Neural cell (in vitro differentiated cells): Measurements from ENCODE around the gene ANKRD44. TPM values are rescaled to one million over a fixed set of nuclear protein-coding genes. Genes with fewer than 3 reads are reported as not detected.

Source experiments
- H2AFZ ChIP-seq: fragments of 200-600, 300-800 bp; sonication (generic), shearing (Covaris generic); 2 replicates; pipeline ENCODE4 v1.6.0; 2014; ENCODE audit warnings: low read depth, mild to moderate bottlenecking, antibody characterized with exemption, low read length, moderate library complexity
- H3F3A ChIP-seq: fragments of 200-600 bp; shearing (Covaris generic); 2 replicates; pipeline ENCODE4 v1.6.1; 2016; ENCODE audit warnings: mild to moderate bottlenecking, moderate library complexity, mixed read lengths, antibody characterized with exemption, low read length; ENCODE audit not compliant: insufficient read depth, poor library complexity, severe bottlenecking
- H3K27ac ChIP-seq: fragments of 200-600, 300-800 bp; sonication (generic), shearing (Covaris generic); 2 replicates; pipeline ENCODE4 v1.5.1; 2014; ENCODE audit warnings: mild to moderate bottlenecking, low read length, moderate library complexity
- H3K27me3 ChIP-seq: fragments of 300-800, 200-600 bp; sonication (generic), shearing (Covaris generic); 2 replicates; pipeline ENCODE4 v1.6.0; 2014; ENCODE audit warnings: mild to moderate bottlenecking, low read depth, low read length, moderate library complexity; ENCODE audit not compliant: insufficient read depth
- H3K36me3 ChIP-seq: fragments of 300-800, 200-600 bp; sonication (generic), shearing (Covaris generic); 2 replicates; pipeline ENCODE4 v1.5.1; 2014; ENCODE audit warnings: mild to moderate bottlenecking, antibody characterized with exemption, low read length, moderate library complexity; ENCODE audit not compliant: insufficient read depth
- H3K4me2 ChIP-seq: fragments of 300-800, 200-600 bp; sonication (generic), shearing (Covaris generic); 2 replicates; pipeline ENCODE4 v1.6.0; 2014; ENCODE audit warnings: mild to moderate bottlenecking, low read length
- H3K4me3 ChIP-seq: fragments of 300-800, 200-600 bp; sonication (generic), shearing (Covaris generic); 2 replicates; pipeline ENCODE4 v1.5.1; 2014; ENCODE audit warnings: mild to moderate bottlenecking, low read length, moderate library complexity
- H3K79me2 ChIP-seq: fragments of 200-600 bp; shearing (Covaris generic); replicated peaks from 2 replicates; pipeline ENCODE4 v1.6.0; 2014; ENCODE audit warnings: mild to moderate bottlenecking, low read length, moderate library complexity; ENCODE audit not compliant: insufficient read depth
- H3K9ac ChIP-seq: fragments of 300-800, 200-600 bp; sonication (generic), shearing (Covaris generic); 2 replicates; pipeline ENCODE4 v1.6.1; 2016; ENCODE audit warnings: mild to moderate bottlenecking, low read length, mixed read lengths
- H3K9me2 ChIP-seq: fragments of 200-600 bp; shearing (Covaris generic); 2 replicates; pipeline ENCODE4 v1.6.1; 2016; ENCODE audit warnings: mild to moderate bottlenecking, low read length, mixed read lengths; ENCODE audit not compliant: insufficient read depth
- H3K9me3 ChIP-seq: fragments of 200-600, 300-800 bp; sonication (generic), shearing (Covaris generic); 2 replicates; pipeline ENCODE4 v1.6.1; 2016; ENCODE audit warnings: mild to moderate bottlenecking, mixed run types, low read length, moderate library complexity, mixed read lengths
- H4K20me1 ChIP-seq: fragments of 200-600 bp; shearing (Covaris generic); 2 replicates; pipeline ENCODE4 v1.6.1; 2016; ENCODE audit warnings: mild to moderate bottlenecking, mixed run types; ENCODE audit not compliant: insufficient read depth
- CTCF ChIP-seq: fragments of 450-650 bp; IDR thresholded peaks from 2 replicates; pipeline ENCODE4 v1.5.1; 2014; ENCODE audit warnings: antibody characterized with exemption, mild to moderate bottlenecking, moderate library complexity; ENCODE audit not compliant: poor library complexity, severe bottlenecking
- EP300 ChIP-seq: fragments of 450-650 bp; conservative IDR thresholded peaks from 2 replicates; pipeline ENCODE4 v1.6.1; 2014; ENCODE audit warnings: antibody characterized with exemption, mild to moderate bottlenecking, moderate library complexity; ENCODE audit not compliant: poor library complexity, severe bottlenecking
- EZH2 ChIP-seq: fragments of 200-600, 300-800 bp; shearing (Covaris generic), sonication (generic); IDR thresholded peaks from 2 replicates; pipeline ENCODE4 v1.6.1; 2014; ENCODE audit warnings: antibody characterized with exemption, low read length, borderline replicate concordance, mild to moderate bottlenecking; ENCODE audit not compliant: insufficient read depth, poor library complexity, severe bottlenecking
- MXI1 ChIP-seq: fragments of 450-650 bp; conservative IDR thresholded peaks from 2 replicates; pipeline ENCODE4 v1.6.1; 2014; ENCODE audit warnings: antibody characterized with exemption, mild to moderate bottlenecking; ENCODE audit not compliant: poor library complexity, severe bottlenecking
- POLR2AphosphoS5 ChIP-seq: IDR thresholded peaks from 2 replicates; pipeline ENCODE4 v1.6.1; 2012
- RAD21 ChIP-seq: fragments of 450-650 bp; conservative IDR thresholded peaks from 2 replicates; pipeline ENCODE4 v1.6.1; 2014; ENCODE audit warnings: antibody characterized with exemption, mild to moderate bottlenecking, moderate library complexity
- REST ChIP-seq: IDR thresholded peaks from 2 replicates; pipeline ENCODE4 v1.6.1; 2012; ENCODE audit warnings: borderline replicate concordance
- SMC3 ChIP-seq: fragments of 450-650 bp; conservative IDR thresholded peaks from 2 replicates; pipeline ENCODE4 v1.6.1; 2014; ENCODE audit warnings: antibody characterized with exemption, mild to moderate bottlenecking, moderate library complexity; ENCODE audit not compliant: poor library complexity
- TAF1 ChIP-seq: IDR thresholded peaks from 2 replicates; pipeline ENCODE4 v1.6.1; 2012; ENCODE audit warnings: low read depth
- polyA plus RNA-seq: library from polyadenylated mRNA; depleted of rRNA; stranded (reverse); fragments of >200 nt; gene quantifications from 2 replicates; pipeline ENCODE4 v1.2.3, GENCODE V29; 2014

The ANKRD44 gene
- polyA plus RNA-seq, 1 donor from 2014 or later = 94.3 TPM

GRCh38 chr2:197126630-197127352 is 183.8 kb downstream of the ANKRD44 start:
- Histone ChIP-seq H3K36me3 (no peaks in the 10 kb centered on the region), H3K9ac (no peak overlapping the region), H3K79me2 (no peaks in the 10 kb centered on the region)

More at GRCh38 chr2:197126630-197127352, 183.8 kb downstream of the ANKRD44 start:
- no peaks in the 10 kb centered on the region for H3F3A ChIP-seq
- no peak overlapping the region for H3K4me3 ChIP-seq
- no peaks in the 10 kb centered on the region for H3K27me3 ChIP-seq
- H4K20me1 ChIP-seq = no peaks in the 10 kb centered on the region
- no peak overlapping the region for H3K27ac ChIP-seq
- no peak overlapping the region for H2AFZ ChIP-seq
- no peak overlapping the region for H3K4me2 ChIP-seq
- TF ChIP-seq REST (no peak), EP300 (no peak), TAF1 (no peak), MXI1 (no peak), POLR2AphosphoS5 (no peak), SMC3 (no peak), EZH2 (no peak), RAD21 (no peak), CTCF (no peak)
- H3K9me2 ChIP-seq = no peaks in the 10 kb centered on the region
- H3K9me3 ChIP-seq = no peaks in the 10 kb centered on the region
